C4-2B (cell line): ENCODE measurements around the gene PRKG1.

Experiments used
- CTCF ChIP-seq: fragments of 450-650 bp; conservative IDR thresholded peaks from 2 replicates; pipeline ENCODE4 v1.5.1; 2017; ENCODE audit warnings: mild to moderate bottlenecking
- ZFX ChIP-seq: fragments of 450-650 bp; IDR thresholded peaks from 2 replicates; pipeline ENCODE4 v1.6.1; 2017

GRCh38 chr10:51950996-51951555 is 876.8 kb downstream of the PRKG1 start:
- no peak for TF ChIP-seq CTCF
- TF ChIP-seq ZFX, result no peak
